ENCODE measurements around the gene WDR64. TPM values are rescaled to one million over a fixed set of nuclear protein-coding genes. Genes with fewer than 3 reads are reported as not detected.

WDR64 gene
- total and polyA plus RNA-seq, 2 of the 13 experiments (the other 11 are each of a cell fraction or from before 2014, with no cell fraction given) = not detected

- TF ChIP-seq ZNF10 (CRISPR knock-in tag; IDR thresholded peaks at IDR 0.05; ENCODE audit: borderline replicate concordance, low read depth) = no peak
- TF ChIP-seq RBM22 (optimal IDR thresholded peaks at IDR 0.05; ENCODE audit: low read length) = no peak
- TF ChIP-seq ZNF713 (CRISPR knock-in tag; IDR thresholded peaks at IDR 0.05) = no peak
- TF ChIP-seq ZNF12 (CRISPR knock-in tag; IDR thresholded peaks at IDR 0.05) = no peak
- no peak for TF ChIP-seq SOX6 (IDR thresholded peaks at IDR 0.05)
- no peak for TF ChIP-seq SOX6 (CRISPR knock-in tag; IDR thresholded peaks at IDR 0.05)
- no peak for TF ChIP-seq ZNF547 (CRISPR knock-in tag; IDR thresholded peaks at IDR 0.05)
- TF ChIP-seq NFE2 (CRISPR knock-in tag; IDR thresholded peaks at IDR 0.05) = no peak
- TF ChIP-seq CEBPZ (IDR thresholded peaks at IDR 0.05; ENCODE audit: low read length) = no peak
- no peak for TF ChIP-seq ZBTB25 (CRISPR knock-in tag; IDR thresholded peaks at IDR 0.05)
- TF ChIP-seq HDAC1 (CRISPR knock-in tag; IDR thresholded peaks at IDR 0.05) = peak; percentile 53; the same call in 1 of the 2 replicates
- no peak for TF ChIP-seq ZBTB7B (CRISPR knock-in tag; IDR thresholded peaks at IDR 0.05)
- no peak for TF ChIP-seq CENPBD1 (CRISPR knock-in tag; IDR thresholded peaks at IDR 0.05; ENCODE audit: borderline replicate concordance, low read depth)
- TF ChIP-seq ZNF20 (CRISPR knock-in tag; IDR thresholded peaks at IDR 0.05) = no peak
- TF ChIP-seq DPF2 (CRISPR knock-in tag; IDR thresholded peaks at IDR 0.05; ENCODE audit: borderline replicate concordance, low read depth) = no peak
- no peak; the same call in 1 of the 2 replicates for TF ChIP-seq ZSCAN25 (CRISPR knock-in tag; IDR thresholded peaks at IDR 0.05)
- TF ChIP-seq ZNF644 (CRISPR knock-in tag; IDR thresholded peaks at IDR 0.05; ENCODE audit: low read depth) = no peak
- TF ChIP-seq ONECUT2 (CRISPR knock-in tag; IDR thresholded peaks at IDR 0.05) = no peak
- TF ChIP-seq NONO (IDR thresholded peaks at IDR 0.05) = no peak
- no peak for TF ChIP-seq NONO (CRISPR knock-in tag; conservative IDR thresholded peaks at IDR 0.05)
- TF ChIP-seq SOX13 (IDR thresholded peaks at IDR 0.05) = no peak
- no peak for TF ChIP-seq SOX13 (CRISPR knock-in tag; conservative IDR thresholded peaks at IDR 0.05 in 1 of 2, IDR thresholded peaks at IDR 0.05 in 1 of 2)
- peak; percentile 64 for TF ChIP-seq PHF20 (CRISPR knock-in tag; IDR thresholded peaks at IDR 0.05)
- no peak for TF ChIP-seq ZNF3 (CRISPR knock-in tag; IDR thresholded peaks at IDR 0.05)
- TF ChIP-seq PBX2 (CRISPR knock-in tag; IDR thresholded peaks at IDR 0.05) = no peak
- peak; percentile 82; the same call in 1 of the 2 replicates for TF ChIP-seq NFKB2 (CRISPR knock-in tag; IDR thresholded peaks at IDR 0.05; ENCODE audit: borderline replicate concordance)
Observed at GRCh38 chr1:241640149-241640866, 11.8 kb upstream of the WDR64 start, which contains the start of the genes CHML and OPN3 (continued).
